Stimulated activated CD8-positive, alpha-beta memory T cell treated with anti-CD3 and anti-CD28 coated beads, Interleukin-12 subunit alpha, Interleukin-12 subunit beta, amount 100 ng/mL, for 1 hour (primary cell): Measurements from ENCODE around the gene RAD51B.
"Not testable (repeated sequence)": the region's sequence is repeated elsewhere in the genome, so short reads cannot be mapped to it uniquely, and the experiment has no call there.

Source experiments
- DNase-seq: peaks from one replicate; pipeline ENCODE4 v3.0.0-alpha.2; 2020; ENCODE audit warnings: low read depth

RAD51B gene

DNA sequence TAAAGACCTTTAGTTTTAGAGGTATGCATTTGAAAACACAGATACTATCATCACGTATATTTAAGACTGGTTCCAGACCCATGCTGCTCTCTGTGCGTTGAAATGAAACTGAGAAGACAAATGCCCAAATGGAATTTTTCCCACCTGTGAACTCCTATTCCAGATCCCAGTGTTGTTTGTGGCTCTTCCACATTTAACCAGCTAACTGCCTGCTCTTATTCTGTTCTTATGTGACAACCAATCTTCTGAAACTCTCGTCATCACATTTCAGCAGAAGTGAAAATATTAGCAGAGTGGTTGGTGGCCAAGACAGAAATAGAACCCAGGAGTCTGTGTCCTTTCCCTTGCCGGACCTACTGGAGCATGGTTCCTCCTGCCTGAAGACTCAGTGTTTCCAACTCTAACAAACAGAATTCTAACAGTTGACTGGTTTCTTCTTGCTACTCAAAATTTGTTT, 460.2 kb downstream of the RAD51B start:
- no peak for DNase-seq

DNA sequence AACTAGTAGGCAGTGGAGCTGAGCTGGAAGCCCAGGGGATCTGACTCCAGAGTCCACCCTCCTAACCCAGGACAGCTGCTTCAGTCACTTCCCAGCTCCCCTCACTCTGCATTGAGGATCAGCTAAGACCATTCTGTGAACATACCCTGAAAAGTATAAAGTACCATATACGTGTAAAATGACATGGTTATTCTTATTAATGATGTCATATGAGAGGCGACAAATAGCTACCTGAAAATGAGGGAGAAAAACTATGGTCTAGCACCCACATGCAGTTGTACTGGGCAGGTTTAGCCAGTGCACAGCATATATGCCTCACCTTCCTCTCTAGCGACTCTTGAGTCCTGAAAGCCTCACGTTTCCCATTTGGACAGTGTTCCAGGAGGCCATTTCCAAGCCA, 461.9 kb downstream of the RAD51B start:
- DNase-seq = no peak

DNA sequence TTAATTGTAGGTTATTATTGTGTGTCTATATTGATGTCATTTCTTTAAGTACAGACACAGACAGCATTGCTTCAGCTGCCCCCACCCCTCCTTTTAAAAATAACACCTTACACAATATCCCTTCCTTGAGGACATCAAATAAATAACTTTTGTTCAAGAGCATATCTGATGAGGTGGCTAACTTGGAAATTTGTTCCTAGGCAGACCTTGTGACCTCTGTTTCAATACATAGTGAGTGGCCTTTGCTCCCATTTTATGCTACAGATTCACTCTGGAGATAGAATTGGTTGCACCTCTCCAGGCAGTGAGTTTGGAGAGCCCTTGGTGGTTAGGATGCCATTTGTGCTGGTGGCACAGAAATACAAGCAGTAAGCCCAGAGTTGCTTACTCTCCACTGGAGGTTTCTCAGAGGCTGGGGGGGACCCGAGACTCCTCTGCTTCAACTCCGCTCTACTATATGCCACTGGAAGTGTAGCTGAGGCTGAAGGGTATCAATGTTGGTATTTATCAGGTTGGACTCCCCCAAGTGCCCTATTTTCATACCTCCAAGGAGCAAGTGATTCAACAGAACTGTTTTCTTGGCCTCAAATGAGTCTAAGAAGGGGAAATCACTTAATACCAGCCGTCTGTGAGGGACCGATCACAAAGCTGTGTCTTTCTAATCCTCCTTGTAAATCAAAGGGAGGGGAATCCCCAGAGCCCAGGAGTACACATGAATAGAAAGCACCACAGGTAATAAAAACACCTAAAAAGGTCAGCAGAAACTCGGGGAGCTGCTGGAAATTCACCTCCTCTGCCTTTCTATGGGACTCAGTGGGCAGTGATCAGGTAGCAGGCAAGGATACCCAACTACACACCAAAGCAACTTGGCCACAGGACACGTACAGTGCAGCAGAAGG, 463.1 kb downstream of the RAD51B start:
- no peak for DNase-seq

DNA sequence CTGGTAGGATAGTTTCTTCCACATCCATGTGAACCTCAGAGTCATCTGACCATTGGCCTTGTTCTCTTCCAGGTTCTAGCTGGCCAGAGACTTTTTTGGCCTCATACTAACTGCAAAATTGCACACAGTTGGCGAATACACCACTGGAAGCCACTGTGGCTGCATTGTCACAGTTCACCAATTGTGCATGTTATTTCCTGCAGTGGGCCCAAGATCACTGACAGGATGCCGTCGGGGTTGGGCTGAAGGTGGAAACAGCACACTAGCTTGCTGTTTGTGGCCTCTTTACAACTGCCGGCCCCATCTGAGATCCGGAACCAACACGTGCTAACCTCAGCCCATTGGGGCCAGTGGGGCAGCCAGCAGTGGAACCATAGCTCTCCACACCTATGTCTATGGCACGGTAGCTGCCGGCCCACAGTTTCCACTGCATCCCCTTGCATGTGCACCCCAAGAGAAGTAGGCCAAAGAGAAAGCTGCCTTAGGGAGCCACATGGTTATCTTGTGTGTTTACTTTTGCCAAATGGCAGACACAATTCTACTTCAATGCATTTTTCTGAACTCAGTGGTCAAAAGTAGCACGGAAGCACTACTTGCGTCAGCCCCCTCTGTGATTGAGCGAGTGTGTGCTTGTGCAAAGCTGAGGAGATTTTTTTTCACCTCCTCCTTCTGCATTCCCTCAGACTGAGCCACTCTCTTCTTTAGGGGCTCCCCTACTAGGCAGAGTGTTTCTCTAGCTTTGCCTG, 464.0 kb downstream of the RAD51B start:
- DNase-seq = peak; percentile 43

DNA sequence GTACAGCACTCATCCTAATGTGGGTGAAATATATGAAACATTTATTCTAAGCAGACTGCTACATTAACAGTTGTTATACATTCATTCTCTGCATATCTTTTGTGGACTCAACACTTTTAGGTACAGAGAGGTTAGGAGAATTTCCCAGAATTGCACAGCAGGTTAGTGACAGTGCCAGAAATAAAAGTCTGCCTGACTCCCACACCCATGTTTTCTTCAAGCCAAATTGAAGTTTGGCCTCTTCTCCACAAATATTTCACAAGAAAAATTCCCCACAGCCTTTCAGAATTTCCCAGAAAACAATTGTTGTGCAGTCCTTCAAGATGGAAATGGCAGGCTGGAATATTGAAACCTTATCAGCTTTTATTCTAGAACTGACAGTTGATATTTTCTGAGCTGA, 464.8 kb downstream of the RAD51B start:
- no peak for DNase-seq

DNA sequence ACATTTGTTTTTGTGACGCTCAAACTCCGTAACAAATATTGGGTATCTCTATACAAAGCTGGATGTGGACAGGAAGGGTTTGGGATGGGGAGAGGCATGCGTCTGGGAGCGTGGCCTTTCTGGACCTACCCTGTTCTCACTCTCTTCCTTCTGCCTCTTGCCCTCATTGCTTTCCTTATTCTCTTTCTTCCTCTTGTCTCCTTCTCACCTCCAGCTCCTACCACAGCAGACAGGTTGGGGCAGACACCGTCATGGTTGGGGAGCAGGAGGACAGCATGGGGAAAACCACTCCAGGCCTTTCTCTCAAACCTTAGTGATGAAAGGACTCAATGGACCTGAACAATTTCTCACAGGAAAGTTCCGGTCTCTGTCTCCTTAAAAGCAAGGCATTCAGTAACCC, 465.3 kb downstream of the RAD51B start:
- DNase-seq = no peak

DNA sequence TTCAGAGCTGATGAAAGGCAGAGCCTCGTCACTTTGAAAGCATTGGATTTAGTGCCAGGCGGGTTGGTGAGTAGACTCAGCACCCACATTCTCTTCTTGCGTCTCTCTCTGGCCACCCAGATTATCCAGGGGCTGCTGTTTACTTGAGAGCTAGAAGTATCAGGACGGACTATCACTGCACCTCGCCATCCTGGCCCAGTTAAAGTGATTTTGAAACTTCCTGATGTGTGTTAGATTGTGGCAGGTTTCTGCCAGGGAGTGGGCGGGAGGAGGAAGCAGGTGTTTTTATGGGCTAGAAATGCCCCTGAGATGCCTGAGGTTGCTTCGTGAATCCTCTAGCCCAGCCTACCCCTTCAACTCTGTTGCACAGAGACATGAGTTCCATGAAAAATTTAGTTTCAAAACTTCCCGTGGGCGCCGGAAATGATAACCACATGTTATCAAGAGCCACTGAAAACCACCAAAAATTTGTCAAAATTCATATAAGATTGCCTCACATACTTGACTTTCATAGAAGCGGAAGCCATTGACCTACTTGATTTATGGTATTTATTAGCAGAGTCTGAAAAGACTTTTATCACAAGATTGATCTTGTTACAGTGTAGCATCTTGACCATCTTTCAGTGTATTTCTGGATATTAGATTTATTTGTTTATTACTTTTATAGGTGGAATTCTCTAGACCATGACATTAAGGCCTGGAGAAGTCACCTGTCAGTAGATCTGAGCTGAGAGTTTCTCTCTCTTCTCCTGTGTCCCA, 466.0 kb downstream of the RAD51B start:
- DNase-seq = no peak

DNA sequence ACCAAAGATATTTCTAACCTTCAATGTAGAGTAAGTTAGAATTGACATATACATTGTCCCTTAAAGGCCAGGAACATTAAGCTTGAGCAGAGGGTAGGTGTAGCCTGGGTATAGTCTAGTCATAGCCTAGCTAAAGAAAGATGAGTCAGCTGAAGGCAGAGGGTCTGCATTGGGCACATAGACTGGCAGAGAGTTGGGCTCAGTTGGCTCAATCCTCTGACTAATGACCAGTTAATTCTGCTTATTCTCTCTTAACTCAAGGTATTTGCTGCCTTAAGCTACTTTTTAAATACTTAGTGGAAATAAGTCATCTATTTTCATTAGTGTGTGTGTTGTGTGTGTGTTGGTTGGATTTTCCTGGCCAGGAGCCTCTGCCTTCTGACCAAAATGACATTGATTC, 467.1 kb downstream of the RAD51B start:
- DNase-seq = no peak

DNA sequence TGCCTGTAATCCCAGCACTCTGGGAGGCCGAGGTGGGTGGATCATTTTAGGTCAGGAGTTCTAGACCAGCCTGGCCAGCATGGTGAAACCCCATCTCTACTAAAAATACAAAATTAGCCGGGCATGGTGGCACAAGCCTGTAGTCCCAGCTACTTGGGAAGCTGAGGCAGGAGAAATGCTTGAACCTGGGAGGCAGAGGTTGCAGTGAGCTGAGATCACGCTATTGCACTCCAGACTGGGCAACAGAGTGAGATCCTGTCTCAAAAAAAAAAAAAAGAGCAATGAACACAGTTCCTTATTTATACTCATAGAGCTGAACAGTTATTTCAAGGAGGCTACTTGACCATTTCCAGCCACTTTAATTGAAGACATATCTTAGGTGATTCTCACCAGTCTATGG, 469.9 kb downstream of the RAD51B start:
- not testable (repeated sequence) for DNase-seq

DNA sequence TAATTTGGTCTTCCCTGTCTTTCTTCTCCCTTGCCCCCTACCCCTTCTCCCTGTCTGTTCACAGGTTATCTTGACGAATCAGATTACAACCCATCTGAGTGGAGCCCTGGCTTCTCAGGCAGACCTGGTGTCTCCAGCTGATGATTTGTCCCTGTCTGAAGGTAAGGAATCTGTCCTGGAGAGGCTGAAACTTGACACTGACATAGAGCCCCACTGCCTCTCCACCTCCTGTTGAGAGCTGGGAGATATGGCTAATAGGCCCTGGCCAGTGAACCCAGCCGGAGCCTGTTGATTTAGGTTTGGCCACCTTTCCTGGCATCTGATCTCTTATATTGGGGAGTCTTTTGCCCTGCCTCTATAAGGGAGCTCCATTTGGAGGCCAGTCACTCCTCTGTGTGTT, 472.2 kb downstream of the RAD51B start:
- DNase-seq = no peak

DNA sequence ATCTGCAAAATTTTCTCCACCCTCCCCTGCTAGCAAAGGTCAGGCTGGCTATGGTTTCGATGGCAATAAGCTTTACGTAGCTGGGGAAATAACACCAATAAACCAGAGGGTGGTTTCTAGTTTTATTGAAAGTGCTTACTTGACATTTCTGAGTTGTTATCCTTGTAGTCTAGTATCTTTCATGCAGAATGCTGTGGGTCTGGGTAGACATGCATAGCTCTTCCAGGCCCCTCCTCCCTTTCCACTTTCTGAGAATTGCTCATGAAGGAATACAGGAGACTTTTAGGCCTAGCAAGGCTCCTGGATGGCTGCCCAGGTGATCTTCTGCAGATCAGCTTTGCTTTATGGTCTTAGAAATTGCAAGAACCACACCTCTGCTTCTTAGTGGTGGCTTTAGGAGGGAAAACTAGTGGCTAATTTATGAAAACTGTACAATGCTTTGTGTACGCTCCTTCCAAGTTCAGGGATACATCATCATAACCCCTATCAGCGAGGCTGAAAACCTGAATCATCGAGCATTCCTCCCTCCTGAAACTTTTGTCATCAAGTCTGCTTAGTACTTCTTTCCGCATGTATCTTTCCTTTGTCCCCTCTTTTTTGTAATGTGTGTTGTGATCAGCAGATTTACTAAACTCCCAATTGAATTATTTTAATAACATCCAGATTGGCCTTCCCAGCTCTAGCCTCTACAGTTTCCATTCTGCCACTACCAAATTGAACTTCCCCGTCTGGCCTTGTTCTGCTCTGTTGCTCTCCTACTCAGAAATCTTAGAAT, 473.0 kb downstream of the RAD51B start:
- no peak for DNase-seq

DNA sequence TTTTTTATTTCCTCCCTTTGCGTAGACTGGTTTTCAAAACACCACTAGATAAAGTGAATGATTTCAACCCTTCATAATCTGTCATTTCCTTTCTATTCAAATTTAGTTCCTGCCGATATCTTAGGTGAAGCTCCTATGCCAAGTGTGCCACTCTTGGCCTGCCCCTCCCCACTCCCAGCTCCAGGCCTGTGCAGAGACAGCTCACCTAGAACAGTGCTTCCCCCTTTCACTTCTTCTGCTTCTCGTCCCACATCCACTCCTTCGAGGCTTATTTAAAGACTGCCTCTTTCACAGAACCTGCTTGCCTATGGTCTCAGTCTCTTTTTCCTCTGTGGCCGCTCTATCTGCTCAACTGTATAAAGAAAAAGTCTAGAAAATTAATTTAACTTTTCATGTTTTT, 473.8 kb downstream of the RAD51B start:
- DNase-seq = no peak

DNA sequence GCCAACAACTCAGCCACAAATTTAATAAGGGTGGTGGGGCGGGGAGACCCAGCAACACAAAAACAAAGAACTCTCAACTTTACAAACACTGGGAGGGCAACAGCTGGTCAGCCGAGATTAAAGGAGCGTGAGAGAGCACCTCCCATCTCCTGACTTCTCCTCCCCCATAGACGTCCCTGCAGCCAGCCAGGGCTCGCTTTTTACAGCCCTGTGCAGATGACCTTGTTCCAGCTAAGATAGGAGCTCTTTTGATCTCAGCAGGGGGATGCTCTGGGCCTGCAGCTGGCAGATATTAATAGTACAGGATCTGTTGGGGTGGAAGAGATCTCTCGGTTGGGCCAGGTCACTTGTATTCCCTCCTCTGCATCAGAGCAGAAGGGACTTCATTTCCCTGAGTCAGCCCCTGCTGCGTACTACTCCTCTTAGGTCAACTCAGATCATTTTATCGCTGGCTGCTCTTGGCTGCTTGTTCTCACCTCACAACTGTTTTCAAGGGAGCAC, 475.8 kb downstream of the RAD51B start:
- DNase-seq = no peak

DNA sequence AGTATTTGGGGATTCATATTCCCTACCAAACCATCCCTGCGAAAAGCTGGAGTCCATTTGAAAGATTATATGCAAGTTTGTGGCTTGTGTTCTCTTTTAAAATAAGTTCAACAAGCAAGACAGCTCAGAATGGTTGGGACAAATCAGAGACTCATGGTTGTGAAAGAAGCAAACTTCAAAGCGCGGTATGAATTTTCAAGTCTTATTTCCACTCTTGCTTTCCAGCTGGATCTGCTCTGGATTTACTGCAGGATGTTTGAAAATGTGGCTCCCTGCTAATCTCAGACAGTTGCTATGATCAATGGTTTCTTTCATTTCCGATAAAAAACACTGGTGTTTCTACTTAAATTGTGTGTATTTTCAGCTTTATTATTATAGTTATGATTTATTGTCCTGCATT, 477.5 kb downstream of the RAD51B start:
- DNase-seq = no peak

DNA sequence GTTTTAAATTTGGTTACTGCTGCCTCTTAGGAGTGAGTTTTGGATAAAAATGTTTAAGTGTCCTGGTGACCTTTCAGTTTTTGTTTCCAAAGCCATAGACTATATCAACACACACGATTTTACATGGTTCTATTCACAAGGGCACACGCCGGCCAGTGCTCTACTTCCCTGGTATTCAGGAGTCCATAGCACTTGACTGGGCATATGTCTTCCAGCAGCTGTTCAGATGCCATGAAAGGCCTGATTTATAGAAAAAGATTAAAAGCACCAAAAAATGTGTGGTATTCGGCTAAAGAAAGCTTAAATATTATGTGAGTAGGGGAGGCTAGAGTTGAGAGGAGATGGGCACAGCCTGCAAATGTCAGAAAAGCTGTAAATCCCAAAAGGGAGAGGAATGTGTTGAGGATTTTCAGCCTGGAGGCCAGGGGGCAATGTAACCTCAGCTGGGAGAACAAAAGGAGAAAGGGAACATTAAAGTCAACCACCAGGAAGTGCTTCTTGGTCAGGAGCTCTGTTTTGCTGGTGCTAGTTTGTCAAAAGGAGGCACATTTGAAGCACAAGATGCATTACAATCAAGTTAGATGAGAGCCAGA, 478.4 kb downstream of the RAD51B start:
- no peak for DNase-seq

DNA sequence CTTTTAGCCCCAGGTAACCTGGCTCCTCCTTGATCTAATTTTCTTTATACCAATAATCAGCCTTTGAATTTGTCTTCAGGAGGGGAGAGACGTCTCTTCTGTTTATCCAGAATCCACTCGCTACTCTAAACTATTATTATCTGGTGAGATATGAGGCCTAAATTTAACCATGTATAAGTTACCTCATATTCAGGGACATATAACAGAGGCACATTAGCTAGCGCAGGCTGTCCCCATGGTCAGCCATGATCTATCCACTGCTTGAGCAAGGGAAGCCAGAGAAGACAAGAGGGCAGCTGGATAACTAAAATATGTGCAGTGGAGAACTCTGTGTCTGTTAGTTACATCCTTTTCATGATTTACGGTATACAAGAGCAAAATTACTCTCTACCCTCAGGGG, 481.0 kb downstream of the RAD51B start:
- no peak for DNase-seq

DNA sequence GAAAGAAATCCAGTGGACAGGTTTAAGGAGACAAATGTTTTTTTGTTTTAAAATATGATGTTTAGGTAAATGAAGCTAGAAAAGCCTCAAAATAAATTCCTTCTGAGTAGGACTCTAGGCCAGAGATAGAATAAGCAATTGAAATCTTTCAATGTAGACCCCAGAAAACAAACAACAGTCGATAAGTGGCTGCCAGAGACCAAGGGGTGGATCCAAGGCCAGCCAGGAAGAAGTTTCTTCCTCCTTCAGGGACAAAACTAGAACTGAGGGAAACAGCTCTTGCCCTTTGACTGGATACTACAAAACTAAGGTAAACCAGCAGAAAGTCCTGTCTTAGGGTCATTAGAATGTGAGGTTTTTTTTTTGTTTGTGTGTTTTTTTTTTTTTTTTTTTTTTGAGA, 481.6 kb downstream of the RAD51B start:
- no peak for DNase-seq

DNA sequence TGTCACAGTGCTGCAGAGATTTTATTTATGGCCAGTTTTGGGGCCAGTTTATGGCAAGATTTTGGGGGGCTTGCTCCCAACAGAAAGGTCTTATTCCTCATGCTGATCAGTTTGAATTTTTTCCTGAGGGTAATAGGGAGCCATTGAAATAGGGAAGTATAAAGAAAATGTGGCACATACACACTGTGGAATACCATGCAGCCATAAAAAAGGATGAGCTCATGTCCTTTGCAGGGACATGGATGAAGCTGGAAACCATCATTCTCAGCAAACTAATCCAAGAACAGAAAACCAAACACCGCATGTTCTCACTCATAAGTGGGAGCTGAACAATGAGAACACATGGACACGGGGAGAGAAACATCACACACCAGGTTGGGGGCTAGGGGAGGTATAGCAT, 483.4 kb downstream of the RAD51B start:
- DNase-seq = not testable (repeated sequence)

DNA sequence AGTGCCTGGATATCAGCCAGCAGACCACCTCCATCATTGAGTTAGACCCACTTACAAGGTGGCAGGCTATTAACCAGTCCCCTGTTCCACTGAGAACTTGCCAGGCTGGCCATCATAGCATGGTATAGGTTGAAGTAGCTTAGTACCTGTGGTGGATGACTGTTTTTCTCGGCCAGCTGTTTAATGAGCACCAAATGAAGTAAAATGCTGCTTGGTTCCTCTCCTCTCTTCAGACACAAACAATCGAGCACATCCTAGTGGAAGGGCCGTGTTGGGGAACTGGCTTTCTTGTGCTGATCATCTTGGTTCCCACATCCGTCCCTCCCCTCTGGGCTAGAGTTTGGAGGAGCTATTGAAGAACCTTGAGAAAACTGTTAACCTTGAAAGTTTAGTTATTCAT, 486.2 kb downstream of the RAD51B start:
- DNase-seq = no peak

DNA sequence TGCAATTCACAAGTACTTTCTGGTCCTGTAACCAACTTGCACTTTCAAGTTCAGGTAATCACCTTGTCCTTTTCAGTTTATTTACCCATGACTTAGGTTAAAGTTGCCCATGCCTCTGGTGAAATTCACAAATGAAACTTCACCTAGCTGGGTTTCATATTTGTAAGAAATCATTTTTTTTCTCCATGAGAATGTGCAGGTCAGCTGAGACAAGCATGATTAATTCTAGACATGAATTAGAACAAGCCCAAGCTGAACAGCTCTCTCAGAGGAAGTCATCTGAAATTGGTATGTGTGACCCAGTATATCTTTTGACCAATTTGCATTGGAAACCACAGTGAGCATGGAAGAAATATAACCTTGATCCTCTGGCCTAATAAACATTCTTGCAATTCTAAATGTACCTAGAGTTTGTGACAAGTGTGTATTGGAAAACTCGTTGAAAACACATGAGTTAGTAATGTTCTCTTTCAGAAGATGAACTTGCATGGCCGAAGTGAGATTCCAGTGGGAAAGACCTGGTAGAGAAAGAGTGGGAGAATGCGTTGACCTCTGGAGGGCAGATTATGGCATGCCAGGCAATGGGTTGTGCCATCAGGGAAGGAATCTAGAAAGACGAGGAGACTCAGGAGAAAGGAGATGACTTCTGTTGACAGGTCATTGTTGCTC, 486.8 kb downstream of the RAD51B start:
- DNase-seq = no peak
